Kidney glomerular epithelial cell (primary cell): ENCODE measurements around the gene SAMD14.

ENCODE experiments used
- DNase-seq: peaks from one replicate; lab custom pipeline; 2025; lab: John Stamatoyannopoulos, UW

Gene SAMD14

DNA sequence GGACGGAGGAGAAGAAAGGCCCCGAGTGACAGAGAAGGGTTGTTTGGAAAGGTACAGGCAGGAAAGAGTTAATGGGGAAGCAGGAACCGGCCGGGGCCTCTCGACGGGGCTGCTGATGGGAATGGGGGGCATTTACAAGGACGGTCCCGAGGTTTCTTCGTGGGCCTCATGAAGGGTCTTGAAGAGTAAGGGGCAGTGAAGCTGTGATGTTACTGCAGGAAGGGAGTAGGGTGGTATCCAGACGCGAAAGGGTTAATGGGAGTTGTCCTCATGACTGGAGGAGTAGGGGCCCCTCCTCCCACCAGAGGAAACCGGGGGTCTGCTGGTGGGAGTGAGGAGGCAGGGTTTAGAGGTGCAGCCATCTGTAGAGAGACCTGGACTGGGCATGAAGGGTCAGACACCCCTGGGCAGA lies 34.3 kb downstream of the SAMD14 start:
- DNase-seq = no peak

DNA sequence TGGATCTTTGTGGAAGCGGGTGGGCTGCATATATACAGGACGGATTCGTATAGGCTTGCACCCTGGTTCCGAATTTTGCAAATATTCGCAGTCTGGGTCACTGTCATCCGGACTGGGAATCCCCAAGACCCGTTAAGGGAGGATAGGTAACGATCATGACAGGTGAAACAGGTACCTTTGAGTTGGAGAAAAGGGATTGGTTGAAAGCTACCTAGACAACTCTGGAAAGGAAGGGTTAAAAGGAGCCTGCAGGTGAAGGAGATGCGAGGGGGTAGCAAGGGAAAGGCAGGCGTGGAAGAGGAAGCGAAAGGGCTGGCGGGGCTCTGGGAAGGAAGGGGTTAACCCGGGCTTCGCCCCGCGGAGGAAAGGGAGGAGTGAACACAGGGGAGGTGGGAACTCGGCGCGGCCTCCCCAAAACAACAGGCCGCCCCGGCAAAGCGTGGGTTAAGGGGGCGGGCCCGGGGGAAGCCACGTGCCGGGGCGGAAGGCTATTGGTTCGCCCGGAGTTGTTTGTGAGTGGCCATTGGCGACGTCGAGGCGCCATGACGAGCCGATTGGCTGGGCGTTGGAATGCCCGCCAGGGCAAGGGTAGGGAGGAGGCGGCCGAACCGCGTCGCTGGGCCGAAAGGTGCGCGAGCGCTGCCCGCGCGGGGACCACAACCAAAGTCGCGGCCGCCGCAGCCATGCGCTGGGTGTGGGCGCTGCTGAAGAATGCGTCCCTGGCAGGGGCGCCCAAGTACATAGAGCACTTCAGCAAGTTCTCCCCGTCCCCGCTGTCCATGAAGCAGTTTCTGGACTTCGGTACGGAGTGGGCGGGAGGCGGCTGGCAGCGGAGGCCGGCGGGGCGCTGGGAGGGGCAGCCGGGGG lies 35.0 kb downstream of the SAMD14 start, which contains the start of gene PDK2:
Gene PDK2, plus strand, starts transcription at position 599 of the 867 bp plus-strand sequence. Its CDS starts 85 bp downstream, at position 684.
- peak; percentile 85 for DNase-seq

DNA sequence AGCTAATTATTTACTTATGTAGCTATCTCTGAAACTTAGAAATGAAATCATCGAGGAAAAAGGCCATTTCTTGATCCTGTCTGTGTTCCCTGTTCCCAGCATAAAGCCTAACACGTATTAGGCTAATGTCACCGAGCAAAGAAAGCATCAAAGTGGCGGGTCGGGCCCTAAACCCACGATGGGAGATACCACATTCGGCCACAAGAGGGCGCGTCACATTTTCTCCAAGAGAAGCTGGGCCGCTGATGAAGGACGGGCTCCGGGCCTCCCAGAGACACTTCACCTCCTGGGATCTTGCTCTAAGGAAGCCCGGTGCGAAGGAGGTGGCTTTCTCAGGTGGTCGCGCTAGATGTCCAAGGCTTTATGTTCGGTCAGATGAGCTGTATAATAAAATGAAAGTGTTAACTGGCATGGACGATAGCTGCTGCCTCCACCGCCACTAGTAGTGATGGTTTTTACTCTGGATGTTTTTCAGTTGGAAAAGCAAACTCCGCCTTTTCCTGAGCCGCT lies 35.7 kb downstream of the SAMD14 start:
- DNase-seq = peak; percentile 64

DNA sequence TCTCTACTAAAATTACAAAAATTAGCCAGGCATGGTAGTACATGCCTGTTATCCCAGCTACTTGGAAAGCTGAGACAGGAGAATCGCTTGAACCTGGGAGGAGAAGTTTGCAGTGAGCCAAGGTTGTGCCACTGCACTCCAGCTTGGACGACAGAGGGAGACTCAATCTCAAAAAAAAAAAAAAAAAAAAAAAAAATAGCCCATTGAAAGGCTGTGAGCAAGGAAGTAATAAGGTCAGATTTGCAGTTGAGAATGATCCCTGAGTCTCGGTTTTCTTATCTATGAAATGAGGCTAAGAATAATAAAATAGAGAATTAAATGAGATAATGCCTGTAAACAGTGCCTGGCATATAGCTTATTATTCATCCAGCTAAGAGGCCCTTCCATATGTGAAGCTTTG lies 36.2 kb downstream of the SAMD14 start:
- DNase-seq = no peak

DNA sequence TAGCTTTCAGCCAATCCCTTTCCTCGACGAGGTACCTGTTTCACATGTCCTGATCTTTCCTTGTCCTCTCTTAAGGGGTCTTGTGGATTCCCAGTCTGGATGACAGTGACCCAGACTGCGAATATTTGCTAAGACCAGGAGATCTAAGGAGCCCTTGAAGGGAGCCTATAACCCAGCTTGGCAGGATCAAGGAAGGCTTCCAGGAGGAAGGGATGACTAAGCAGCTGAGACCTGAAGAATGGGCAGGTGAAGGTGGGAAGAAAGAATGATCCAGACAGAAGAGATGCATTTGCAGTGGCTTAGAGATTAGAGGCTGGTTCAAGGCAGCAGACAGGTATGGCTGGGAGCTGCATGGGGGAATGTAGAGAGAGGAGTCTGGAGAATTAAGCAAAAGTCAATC lies 36.7 kb downstream of the SAMD14 start:
- no peak for DNase-seq

DNA sequence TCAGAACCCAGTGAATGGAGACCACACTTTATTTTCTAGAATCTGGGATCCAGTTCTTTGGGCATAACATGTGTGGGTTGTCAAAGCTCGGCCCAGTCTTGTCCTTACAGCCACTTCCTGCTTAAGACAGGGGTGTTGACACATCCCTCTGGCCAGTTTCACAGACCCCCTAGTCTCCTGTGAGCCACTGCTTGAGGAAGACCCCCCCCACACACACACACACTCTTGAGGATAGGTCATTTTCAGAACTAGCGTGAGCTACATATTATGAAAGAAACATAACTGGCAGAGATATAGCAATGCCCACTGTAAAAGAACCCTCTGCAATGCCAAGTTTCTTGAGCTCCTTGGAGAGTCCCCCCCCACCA lies 38.1 kb downstream of the SAMD14 start:
- DNase-seq = no peak

DNA sequence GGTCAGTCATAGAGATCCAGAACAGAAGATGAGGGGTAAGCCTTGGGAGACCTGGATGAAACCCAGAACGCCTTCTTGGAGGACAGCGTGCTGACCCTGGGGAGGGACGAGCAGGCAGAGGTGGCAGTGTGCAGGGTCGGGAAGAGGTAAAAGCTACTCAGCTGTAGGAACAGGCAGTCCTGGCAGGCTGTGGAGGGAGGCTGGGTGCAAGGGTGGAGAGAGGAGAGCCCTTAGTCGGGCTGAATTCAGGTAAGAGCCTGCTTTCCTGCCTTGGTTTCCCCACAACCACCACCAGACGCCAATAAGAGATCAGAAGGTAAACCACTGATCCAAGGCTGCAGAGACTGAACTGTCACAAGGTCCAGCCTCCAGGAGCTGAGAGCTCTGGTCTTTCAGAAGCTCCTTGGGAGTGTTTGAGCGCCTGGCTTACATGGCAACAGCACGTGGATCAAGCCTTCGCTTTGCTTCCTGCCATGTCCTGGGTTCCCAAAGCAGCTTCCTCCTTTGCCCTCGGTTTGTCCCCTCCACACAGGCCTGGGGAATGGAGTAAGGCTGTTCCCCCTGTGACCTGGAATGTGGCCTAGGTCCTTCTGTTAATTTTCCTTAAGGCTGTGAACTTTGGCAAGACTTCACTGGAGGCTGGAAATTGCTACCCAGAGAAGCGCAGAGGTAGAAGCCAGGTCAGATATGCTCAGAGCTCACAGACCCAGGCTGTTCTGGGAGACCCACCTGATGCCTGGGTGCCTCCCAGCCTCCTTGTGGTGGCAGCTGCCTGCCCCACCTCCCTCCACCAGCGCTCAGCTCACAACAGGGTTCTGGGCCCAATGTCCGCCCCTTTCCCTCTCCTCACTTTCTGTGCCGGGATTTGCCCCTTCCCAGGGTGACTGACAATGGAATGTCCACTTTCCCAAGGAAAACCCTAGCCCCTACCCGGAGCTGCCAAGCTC lies 38.7 kb downstream of the SAMD14 start:
- DNase-seq = no peak

DNA sequence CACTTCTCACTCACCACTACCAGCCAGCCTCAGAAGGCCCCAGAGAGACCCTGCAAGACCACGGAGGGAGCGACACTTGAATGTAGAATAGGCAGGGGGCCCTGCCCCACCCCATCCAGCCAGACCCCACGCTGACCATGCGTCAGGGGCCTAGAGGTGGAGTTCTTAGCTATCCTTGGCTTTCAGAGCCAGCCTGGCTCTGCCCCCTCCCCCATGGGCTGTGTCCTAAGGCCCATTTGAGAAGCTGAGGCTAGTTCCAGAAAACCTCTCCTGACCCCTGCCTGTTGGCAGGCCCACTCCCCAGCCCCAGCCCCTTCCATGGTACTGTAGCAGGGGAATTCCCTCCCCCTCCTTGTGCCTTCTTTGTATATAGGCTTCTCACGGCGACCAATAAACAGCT lies 39.9 kb downstream of the SAMD14 start:
- no peak for DNase-seq

DNA sequence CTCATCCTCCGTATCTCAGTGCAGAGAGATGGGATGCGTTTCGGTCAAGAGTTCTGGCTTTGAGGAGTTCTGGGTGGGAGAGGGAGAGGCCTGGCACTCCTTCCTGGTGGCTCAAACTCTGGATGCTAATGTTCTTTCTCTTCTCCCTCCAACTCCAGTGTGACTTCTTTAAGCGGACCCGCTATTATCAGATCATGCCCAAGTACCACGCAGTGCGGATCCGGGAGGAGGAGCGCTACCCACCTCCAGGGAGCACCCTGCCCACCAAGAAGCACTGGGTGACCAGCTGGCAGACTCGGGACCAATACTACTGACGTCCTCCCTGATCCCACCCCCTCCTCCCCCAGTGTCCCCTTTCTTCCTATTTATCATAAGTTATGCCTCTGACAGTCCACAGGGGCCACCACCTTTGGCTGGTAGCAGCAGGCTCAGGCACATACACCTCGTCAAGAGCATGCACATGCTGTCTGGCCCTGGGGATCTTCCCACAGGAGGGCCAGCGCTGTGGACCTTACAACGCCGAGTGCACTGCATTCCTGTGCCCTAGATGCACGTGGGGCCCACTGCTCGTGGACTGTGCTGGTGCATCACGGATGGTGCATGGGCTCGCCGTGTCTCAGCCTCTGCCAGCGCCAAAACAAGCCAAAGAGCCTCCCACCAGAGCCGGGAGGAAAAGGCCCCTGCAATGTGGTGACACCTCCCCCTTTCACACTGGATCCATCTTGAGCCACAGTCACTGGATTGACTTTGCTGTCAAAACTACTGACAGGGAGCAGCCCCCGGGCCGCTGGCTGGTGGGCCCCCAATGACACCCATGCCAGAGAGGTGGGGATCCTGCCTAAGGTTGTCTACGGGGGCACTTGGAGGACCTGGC lies 40.8 kb downstream of the SAMD14 start:
- no peak for DNase-seq

DNA sequence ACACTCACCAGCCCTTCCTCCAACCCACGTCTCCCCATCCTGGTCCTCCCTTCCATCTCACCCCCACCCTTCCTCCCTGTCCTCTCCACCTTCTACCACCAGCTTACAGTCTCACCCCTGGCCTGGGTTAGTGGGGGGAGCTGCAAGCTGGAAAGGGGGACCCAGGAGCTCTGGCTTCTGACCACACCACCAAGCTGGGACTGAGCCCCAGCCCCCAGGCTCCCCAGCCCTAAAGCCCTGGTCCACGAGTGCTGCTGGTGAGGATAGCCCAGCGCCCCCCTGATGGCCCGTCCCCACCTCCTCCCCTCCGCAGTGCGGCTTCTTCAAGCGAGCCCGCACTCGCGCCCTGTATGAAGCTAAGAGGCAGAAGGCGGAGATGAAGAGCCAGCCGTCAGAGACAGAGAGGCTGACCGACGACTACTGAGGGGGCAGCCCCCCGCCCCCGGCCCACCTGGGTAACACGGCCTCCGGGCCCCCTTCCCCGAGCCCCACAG lies 42.0 kb downstream of the SAMD14 start:
- DNase-seq = no peak

DNA sequence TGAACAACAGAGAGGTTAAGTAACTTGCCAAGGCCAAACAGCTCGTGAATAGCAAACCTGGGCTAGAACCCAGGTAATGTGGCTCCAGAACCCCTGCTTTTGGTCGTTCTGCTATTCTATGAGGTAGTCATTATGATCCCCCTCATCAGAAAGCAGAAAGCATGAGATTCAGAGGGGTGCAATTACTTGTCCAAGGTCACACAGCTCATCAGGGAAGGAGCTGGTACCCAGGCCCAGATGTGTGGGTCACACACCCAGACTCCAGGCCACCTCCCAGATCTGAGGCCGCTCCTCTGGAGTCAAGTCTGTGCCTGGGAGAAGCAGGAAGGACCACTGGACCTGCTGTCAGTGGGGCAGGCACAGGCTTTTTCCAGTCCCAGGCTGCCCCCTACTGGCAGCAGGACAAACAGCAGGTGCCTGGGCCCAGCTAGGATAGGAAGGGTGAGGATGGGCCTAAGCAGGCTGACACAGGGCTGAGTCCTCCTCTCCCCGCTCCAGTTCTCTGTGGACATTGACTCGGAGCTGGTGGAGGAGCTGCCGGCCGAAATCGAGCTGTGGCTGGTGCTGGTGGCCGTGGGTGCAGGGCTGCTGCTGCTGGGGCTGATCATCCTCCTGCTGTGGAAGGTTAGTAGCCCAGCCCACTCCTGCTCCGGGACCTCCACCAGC lies 42.6 kb downstream of the SAMD14 start:
- no peak for DNase-seq

DNA sequence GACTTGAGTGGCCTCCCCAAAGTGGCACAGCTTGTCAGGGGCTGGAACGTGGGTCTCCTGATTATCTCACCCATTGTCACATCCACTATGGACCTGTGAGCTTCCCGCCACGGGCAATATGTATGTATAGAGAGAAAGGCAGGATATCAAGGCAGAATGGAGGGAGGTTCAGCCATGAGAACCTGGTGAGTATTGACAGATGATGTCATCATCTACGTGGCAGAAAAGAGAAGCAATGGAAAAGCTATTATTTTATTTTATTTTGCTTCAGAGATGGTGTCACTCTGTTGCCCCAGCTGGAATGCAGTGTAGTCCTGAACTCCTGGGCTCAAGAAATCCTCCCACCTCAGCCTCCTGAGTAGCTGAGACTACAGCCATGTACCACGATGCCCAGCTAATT lies 48.2 kb downstream of the SAMD14 start:
- no peak for DNase-seq

DNA sequence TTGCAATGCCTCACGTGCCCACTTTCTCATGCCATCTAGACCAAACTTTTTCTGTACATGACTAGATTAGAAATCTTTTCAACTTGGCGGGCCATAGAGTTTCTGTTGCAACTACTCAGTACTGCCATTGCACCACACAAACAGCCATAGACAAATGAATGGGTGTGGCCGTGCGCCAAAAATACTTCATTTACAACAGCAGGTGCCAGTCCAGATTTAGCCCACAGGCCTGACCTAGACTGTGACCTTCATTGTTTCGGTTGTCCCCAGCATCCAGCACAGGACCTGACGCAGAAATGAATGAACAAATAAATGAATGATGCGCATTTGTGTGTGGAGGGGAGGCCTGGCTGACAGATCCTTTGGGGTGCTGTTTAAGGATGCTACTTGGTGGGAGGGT lies 49.1 kb downstream of the SAMD14 start:
- no peak for DNase-seq

DNA sequence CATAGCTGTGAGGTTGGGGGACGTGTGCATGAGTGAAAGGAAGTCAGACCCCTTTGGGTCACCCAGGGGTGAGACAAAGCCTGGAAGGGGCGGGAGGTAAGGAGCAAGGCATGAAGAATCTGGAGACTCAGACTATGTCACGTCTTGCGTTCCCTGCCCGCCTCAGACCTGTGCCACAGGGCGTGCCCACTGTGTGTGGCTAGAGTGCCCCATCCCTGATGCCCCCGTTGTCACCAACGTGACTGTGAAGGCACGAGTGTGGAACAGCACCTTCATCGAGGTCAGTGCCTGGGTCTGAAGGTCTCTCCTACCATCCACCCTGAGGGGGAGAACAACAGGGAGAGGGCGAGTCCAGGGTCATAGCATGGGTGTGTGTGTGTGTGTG lies 49.9 kb downstream of the SAMD14 start:
- DNase-seq = no peak

DNA sequence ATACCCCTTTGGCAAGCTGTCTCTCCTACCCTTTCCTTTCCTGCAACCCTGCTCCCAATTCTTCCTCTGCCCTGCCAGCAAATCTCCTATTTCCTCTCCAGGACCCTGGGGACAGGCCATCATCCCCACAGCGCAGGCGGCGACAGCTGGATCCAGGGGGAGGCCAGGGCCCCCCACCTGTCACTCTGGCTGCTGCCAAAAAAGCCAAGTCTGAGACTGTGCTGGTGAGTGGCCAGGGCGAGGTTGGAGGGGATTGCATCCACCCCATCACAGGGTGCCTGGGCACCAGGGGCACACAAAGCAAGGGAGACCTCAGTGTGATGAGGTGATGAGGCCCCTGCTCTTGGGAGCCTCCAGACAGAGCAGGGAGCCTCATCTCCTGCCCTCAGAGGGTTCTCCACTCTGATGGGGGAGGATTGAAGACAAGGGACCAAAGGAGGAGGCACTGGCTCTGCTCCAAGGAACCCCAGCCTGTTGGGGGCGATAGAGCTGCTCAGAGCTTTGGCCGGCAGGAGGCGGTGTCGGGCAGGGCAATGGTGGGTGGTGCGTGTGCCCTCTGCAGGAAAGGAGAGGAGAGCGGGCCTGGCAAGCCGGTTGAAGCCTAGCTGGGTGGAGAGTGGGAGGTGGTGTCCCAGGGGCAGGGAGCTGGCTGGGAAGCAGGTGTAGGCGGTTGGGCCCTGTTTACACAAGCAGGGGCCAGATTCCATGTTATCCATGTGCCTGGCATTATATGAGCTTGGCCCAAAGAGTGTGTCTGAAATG lies 50.4 kb downstream of the SAMD14 start:
- DNase-seq = peak; percentile 13

DNA sequence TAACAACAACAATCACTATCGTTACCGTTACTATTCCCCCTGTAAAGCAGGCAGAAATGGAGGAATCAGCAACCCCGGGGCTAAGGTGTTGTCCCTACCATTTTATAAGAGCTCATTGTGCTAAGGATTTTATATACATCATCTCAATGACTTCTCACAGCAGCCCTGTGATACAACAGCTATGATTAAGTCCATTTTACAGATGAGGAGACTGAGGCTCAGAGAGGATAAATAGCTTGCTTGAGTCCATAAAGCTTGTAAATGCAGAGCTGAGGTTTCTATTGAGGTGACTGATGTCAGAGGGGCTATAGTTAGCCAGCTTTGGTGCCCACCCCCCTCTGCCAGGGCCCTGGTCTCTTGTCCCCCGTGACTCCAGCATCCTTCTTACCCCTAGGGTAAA lies 51.5 kb downstream of the SAMD14 start:
- no peak for DNase-seq

DNA sequence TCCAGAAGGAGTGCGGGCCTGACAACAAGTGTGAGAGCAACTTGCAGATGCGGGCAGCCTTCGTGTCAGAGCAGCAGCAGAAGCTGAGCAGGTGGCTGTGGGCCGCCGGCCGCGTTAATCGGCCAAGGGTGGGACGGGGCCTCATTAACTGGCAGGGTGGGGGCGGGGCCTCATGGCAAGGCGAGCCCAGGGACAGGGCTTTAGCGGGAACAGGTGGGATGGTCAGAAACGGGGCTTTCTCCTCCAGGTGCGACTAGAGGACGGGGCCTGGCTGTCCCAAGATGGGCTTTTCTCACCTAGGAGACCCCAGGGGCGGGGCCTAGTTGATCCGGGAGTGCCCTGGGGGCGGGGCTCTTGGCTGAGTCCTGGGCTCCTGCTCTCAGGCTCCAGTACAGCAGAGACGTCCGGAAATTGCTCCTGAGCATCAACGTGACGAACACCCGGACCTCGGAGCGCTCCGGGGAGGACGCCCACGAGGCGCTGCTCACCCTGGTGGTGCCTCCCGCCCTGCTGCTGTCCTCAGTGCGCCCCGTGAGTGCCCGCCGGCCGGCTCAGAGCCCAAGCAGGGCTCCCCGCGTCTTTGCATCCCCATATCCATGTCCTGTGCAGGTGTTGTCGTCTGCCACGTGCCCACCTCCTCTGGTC lies 53.2 kb downstream of the SAMD14 start:
- no peak for DNase-seq

DNA sequence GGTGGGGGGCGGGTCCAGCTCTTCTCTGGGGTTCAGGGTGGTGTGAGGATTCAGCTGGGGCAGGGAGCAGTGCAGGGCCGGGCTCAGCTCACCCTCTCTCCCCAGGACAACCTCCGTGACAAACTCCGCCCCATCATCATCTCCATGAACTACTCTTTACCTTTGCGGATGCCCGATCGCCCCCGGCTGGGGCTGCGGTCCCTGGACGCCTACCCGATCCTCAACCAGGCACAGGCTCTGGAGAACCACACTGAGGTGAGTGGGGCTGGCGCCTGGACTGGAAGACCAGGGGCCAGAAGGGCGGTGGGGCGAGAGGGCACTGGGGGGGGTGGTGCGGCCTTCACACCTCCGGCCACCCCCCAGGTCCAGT lies 53.8 kb downstream of the SAMD14 start:
- no peak for DNase-seq

DNA sequence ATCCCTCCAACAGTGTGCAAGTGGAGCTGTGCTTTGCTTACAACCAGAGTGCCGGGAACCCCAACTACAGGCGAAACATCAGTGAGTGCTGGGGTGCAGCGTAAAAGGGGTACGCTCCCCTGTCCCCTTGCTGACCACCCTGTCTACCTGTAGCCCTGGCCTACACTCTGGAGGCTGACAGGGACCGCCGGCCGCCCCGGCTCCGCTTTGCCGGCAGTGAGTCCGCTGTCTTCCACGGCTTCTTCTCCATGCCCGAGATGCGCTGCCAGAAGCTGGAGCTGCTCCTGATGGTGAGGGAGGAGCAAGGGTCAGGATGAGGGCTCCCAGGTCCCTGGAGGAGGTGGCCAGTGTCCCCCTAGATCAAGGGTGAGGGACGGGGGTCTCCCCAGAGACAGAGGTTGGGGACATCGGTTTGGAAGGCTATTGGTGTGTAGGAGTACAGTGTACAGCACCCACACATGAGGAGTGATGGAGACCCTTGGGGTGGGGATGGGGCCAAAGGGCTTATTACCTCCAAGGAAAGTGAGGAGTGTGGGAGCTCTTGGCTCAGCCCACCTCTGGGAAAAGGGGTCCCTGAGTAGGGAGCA lies 54.4 kb downstream of the SAMD14 start:
- DNase-seq = no peak
